K562 (cell line): Measurements from ENCODE around the gene MAGI3.

ENCODE experiments used
- CBX3 ChIP-seq, 2 experiments: IDR thresholded peaks; 1 replicate in 1 of 2; 2 replicates in 1 of 2; pipeline ENCODE4 v1.6.1; 2012; ENCODE audit warnings: inconsistent platforms in 2 of 2, low read length in 2 of 2, borderline replicate concordance in 1 of 2, control low read depth in 1 of 2
- CHCHD3 ChIP-seq: fragments of 250-450 bp; sonication (Bioruptor Pico); IDR thresholded peaks from 2 replicates; pipeline ENCODE4 v2.1.2; 2022; ENCODE audit warnings: mild to moderate bottlenecking
- MAZ ChIP-seq, 2 experiments: fragments of 450-650 bp in 1 of 2; sonication (generic) in 1 of 2; formaldehyde crosslinking; IDR thresholded peaks in 1 of 2; conservative IDR thresholded peaks in 1 of 2; 2 replicates each; pipeline versions ENCODE4 v1.4.0 to v1.5.0; 2020; ENCODE audit warnings: mild to moderate bottlenecking in 1 of 2, missing genetic modification reagents in 1 of 2
- POLR2A ChIP-seq: fragments of 450-650 bp; conservative IDR thresholded peaks from 2 replicates; pipeline ENCODE4 v1.6.1; 2016
- POU5F1 ChIP-seq: fragments of 150-350 bp; IDR thresholded peaks from 2 replicates; pipeline ENCODE4 v1.6.1; 2014; ENCODE audit warnings: borderline replicate concordance, low read length, low read depth, mild to moderate bottlenecking; ENCODE audit not compliant: partially characterized antibody
- SETDB1 ChIP-seq: IDR thresholded peaks from one replicate; pipeline ENCODE4 v1.6.1; 2012; ENCODE audit warnings: low read length, control low read depth, inconsistent platforms
- STAT6 ChIP-seq: sonication (generic); formaldehyde crosslinking; IDR thresholded peaks from 2 replicates; pipeline ENCODE4 v1.8.1; 2023; ENCODE audit warnings: mild to moderate bottlenecking, missing genetic modification reagents
- TAF7 ChIP-seq: fragments of 450-650 bp; IDR thresholded peaks from 2 replicates; pipeline ENCODE4 v1.6.1; 2016; ENCODE audit warnings: missing genetic modification characterization, missing compliant biosample characterization
- ZBTB7A ChIP-seq: IDR thresholded peaks from 2 replicates; pipeline ENCODE4 v1.6.1; 2011; ENCODE audit warnings: low read depth, mild to moderate bottlenecking, low read length, moderate library complexity, borderline replicate concordance; ENCODE audit not compliant: control insufficient read depth
- TF ChIP-seq, protein P1 (sequence below), 3 experiments: IDR thresholded peaks in 2 of 3; conservative IDR thresholded peaks in 1 of 3; 2 replicates each; pipeline ENCODE4 v1.5.1; 2011 to 2012; ENCODE audit warnings: low read length in 3 of 3, mild to moderate bottlenecking in 3 of 3, control low read depth in 2 of 3, improper control_type of control experiment in 1 of 3, inconsistent platforms in 1 of 3, low read depth in 1 of 3, mixed read lengths in 1 of 3, moderate library complexity in 1 of 3; ENCODE audit not compliant: insufficient read depth in 2 of 3

DNA sequence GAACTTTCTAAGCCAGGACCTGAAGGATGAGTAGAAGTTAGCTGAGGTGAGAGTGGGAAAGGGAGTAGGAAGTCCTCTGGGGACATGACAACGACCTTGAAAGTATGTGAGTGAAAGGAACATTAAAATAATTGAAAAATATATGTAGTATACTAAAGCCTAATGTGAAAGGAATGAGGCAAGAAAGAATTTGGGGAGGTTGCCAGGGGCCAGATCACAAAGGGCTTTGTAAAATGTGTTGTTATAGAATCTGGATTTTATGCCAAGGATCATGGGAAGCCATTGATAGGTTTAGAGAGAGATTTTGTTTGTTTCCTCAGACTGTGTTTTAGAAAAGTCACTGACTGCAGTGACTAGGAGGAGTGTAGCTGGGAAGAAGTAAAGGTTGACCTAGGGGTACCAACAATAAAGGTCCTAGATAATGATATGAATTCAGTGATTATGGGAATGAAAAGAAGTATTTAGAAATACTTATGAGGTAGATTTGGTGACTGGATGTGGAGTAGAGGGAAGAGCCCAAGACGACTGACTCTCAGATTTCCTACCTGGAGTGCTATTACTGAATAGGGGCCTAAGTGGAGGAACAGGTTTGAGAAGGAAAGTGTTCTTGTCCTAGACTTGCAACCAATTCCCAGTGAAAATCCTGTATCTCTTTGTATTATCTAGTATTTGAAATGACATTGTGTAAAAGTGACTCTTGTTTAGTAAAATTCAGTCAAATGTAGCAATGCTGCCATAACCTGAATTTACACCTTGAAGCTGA, 189.1 kb downstream of the MAGI3 start:
- no peak for TF ChIP-seq MAZ (CRISPR knock-in tag; conservative IDR thresholded peaks at IDR 0.05 in 1 of 2, IDR thresholded peaks at IDR 0.05 in 1 of 2)
- TF ChIP-seq, protein P1, sequence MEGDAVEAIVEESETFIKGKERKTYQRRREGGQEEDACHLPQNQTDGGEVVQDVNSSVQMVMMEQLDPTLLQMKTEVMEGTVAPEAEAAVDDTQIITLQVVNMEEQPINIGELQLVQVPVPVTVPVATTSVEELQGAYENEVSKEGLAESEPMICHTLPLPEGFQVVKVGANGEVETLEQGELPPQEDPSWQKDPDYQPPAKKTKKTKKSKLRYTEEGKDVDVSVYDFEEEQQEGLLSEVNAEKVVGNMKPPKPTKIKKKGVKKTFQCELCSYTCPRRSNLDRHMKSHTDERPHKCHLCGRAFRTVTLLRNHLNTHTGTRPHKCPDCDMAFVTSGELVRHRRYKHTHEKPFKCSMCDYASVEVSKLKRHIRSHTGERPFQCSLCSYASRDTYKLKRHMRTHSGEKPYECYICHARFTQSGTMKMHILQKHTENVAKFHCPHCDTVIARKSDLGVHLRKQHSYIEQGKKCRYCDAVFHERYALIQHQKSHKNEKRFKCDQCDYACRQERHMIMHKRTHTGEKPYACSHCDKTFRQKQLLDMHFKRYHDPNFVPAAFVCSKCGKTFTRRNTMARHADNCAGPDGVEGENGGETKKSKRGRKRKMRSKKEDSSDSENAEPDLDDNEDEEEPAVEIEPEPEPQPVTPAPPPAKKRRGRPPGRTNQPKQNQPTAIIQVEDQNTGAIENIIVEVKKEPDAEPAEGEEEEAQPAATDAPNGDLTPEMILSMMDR (IDR thresholded peaks at IDR 0.05 in 2 of 3, conservative IDR thresholded peaks at IDR 0.05 in 1 of 3; ENCODE audit: insufficient read depth in 2 of 3, low read depth in 1 of 3, low read length in 3 of 3): no peak
- no peak for TF ChIP-seq CBX3 (IDR thresholded peaks at IDR 0.05; ENCODE audit: borderline replicate concordance in 1 of 2, low read length in 2 of 2)
- no peak for TF ChIP-seq POU5F1
- TF ChIP-seq STAT6 (CRISPR knock-in tag): no peak
- no peak for TF ChIP-seq ZBTB7A
- no peak for TF ChIP-seq SETDB1
- TF ChIP-seq POLR2A: no peak
- no peak for TF ChIP-seq CHCHD3 (CRISPR knock-in tag)
- no peak for TF ChIP-seq TAF7 (tag)
